OCI-LY3 (cell line): ENCODE measurements around the gene ADAM33.

Experiments
- H2AFZ ChIP-seq: fragments of 200-600, 300-600 bp; shearing (Covaris generic); 2 replicates; pipeline ENCODE4 v1.6.0; 2014; ENCODE audit warnings: antibody characterized with exemption, low read depth, low read length
- H3K27ac ChIP-seq: fragments of 200-600, 300-600 bp; sonication (generic); 2 replicates; pipeline ENCODE4 v1.5.1; 2014; ENCODE audit warnings: mild to moderate bottlenecking, low read length, moderate library complexity, mixed read lengths
- H3K27me3 ChIP-seq: fragments of 200-600, 300-600 bp; sonication (generic); 2 replicates; pipeline ENCODE4 v1.6.1; 2014; ENCODE audit warnings: low read depth, low read length, mixed read lengths
- H3K36me3 ChIP-seq: fragments of 200-600, 300-600 bp; sonication (generic); replicated peaks from 2 replicates; pipeline ENCODE3; 2014; ENCODE audit warnings: low read depth, low read length, mixed read lengths
- H3K4me1 ChIP-seq: fragments of 300-600, 200-600 bp; sonication (generic); 2 replicates; pipeline ENCODE4 v1.6.1; 2014; ENCODE audit warnings: low read length, mixed read lengths
- H3K4me2 ChIP-seq: fragments of 200-600, 300-600 bp; sonication (generic); 2 replicates; pipeline ENCODE4 v1.6.1; 2014; ENCODE audit warnings: low read length, mixed read lengths
- H3K4me3 ChIP-seq: fragments of 300-600, 200-600 bp; sonication (generic); 2 replicates; pipeline ENCODE4 v1.5.1; 2014; ENCODE audit warnings: antibody characterized with exemption, mild to moderate bottlenecking, low read length, moderate library complexity
- H3K79me2 ChIP-seq: fragments of 300-600, 200-600 bp; shearing (Covaris generic); 2 replicates; pipeline ENCODE4 v1.6.1; 2014; ENCODE audit warnings: mild to moderate bottlenecking, low read length, mixed read lengths
- H3K9ac ChIP-seq: fragments of 300-600, 200-600 bp; shearing (Covaris generic); 2 replicates; pipeline ENCODE4 v1.6.0; 2014; ENCODE audit warnings: mild to moderate bottlenecking, low read length, moderate library complexity
- H3K9me3 ChIP-seq: fragments of 200-600, 300-600 bp; shearing (Covaris generic); 2 replicates; pipeline ENCODE4 v1.6.1; 2014; ENCODE audit warnings: low read length, mixed read lengths; ENCODE audit not compliant: insufficient read depth
- H4K20me1 ChIP-seq: fragments of 200-600, 300-600 bp; sonication (generic); 2 replicates; pipeline ENCODE4 v1.6.1; 2016; ENCODE audit warnings: low read length, mixed read lengths; ENCODE audit not compliant: insufficient read depth
- CTCF ChIP-seq: fragments of 200-600, 300-600 bp; sonication (generic); IDR thresholded peaks from 2 replicates; pipeline ENCODE4 v1.5.1; 2014; ENCODE audit warnings: antibody characterized with exemption, low read length, low read depth
- EZH2phosphoT487 ChIP-seq: fragments of 200-600 bp; shearing (Covaris generic); IDR thresholded peaks from 2 replicates; pipeline ENCODE4 v1.6.1; 2018; ENCODE audit warnings: antibody characterized with exemption, mixed run types, low read depth

ADAM33 gene

GRCh38 chr20:3646067-3646440, 35.8 kb downstream of the ADAM33 start:
- H3K9ac ChIP-seq: no peak overlapping the region
- TF ChIP-seq CTCF (no peak), EZH2phosphoT487 (no peak)
- no peak overlapping the region for H2AFZ ChIP-seq
- no peaks in the 10 kb centered on the region for H3K27me3 ChIP-seq
- H3K79me2 ChIP-seq: no peaks in the 10 kb centered on the region
- H3K36me3 ChIP-seq: peaks cover 5% of the 10 kb centered on the region
- H3K4me2 ChIP-seq: no peak overlapping the region
- peaks cover 4% of the 10 kb centered on the region for H3K4me1 ChIP-seq
- H3K4me3 ChIP-seq: no peak overlapping the region
- no peaks in the 10 kb centered on the region for H3K9me3 ChIP-seq
- no peaks in the 10 kb centered on the region for H4K20me1 ChIP-seq
- no peak overlapping the region for H3K27ac ChIP-seq

GRCh38 chr20:3645309-3646066, 36.3 kb downstream of the ADAM33 start:
- H3K4me3 ChIP-seq: no peak overlapping the region
- H2AFZ ChIP-seq: no peak overlapping the region
- H3K9me3 ChIP-seq: peaks cover 3% of the 10 kb centered on the region; the same call in 1 of the 2 replicates
- no peaks in the 10 kb centered on the region; the same call in 1 of the 2 replicates for H3K4me1 ChIP-seq
- no peak overlapping the region for H3K9ac ChIP-seq
- no peak overlapping the region for H3K4me2 ChIP-seq
- no peak for TF ChIP-seq CTCF
- TF ChIP-seq EZH2phosphoT487: no peak
- no peaks in the 10 kb centered on the region for H4K20me1 ChIP-seq
- peaks cover 10% of the 10 kb centered on the region for H3K36me3 ChIP-seq
- no peaks in the 10 kb centered on the region for H3K79me2 ChIP-seq
- H3K27ac ChIP-seq: no peak overlapping the region
- no peaks in the 10 kb centered on the region for H3K27me3 ChIP-seq

GRCh38 chr20:3640259-3640658, 41.6 kb downstream of the ADAM33 start:
- Histone ChIP-seq H3K4me1 (no peaks in the 10 kb centered on the region), H3K4me3 (no peak overlapping the region), H3K4me2 (no peak overlapping the region), H3K27ac (no peak overlapping the region), H3K27me3 (no peaks in the 10 kb centered on the region), H3K9ac (no peak overlapping the region), H4K20me1 (no peaks in the 10 kb centered on the region), H3K79me2 (no peaks in the 10 kb centered on the region), H2AFZ (no peak overlapping the region), H3K36me3 (peaks cover 19% of the 10 kb centered on the region), H3K9me3 (peaks cover 7% of the 10 kb centered on the region; the same call in 1 of the 2 replicates)
- TF ChIP-seq CTCF (no peak), EZH2phosphoT487 (no peak)

GRCh38 chr20:3635346-3635745, 46.5 kb downstream of the ADAM33 start:
- Histone ChIP-seq H3K36me3 (peaks cover 8% of the 10 kb centered on the region), H3K79me2 (no peaks in the 10 kb centered on the region), H3K4me1 (no peaks in the 10 kb centered on the region), H3K4me3 (no peak overlapping the region), H3K27ac (no peak overlapping the region), H3K9me3 (peaks cover 3% of the 10 kb centered on the region; the same call in 1 of the 2 replicates), H3K4me2 (no peak overlapping the region), H4K20me1 (no peaks in the 10 kb centered on the region), H3K9ac (no peak overlapping the region), H3K27me3 (no peaks in the 10 kb centered on the region), H2AFZ (no peak overlapping the region)
- no peak for TF ChIP-seq EZH2phosphoT487
- no peak for TF ChIP-seq CTCF
